ENCODE data around the gene SERPINA6.
"Not testable (repeated sequence)": the region's sequence is repeated elsewhere in the genome, so short reads cannot be mapped to it uniquely, and the experiment has no call there.

GRCh38 chr14:94276898-94277561 lies 46.1 kb downstream of the SERPINA6 start:
- not testable (repeated sequence) for TF ChIP-seq CTCF (IDR thresholded peaks at IDR 0.05); ZFX (IDR thresholded peaks at IDR 0.05; ENCODE audit: borderline replicate concordance)

Measured in 22Rv1 (cell line).